GM21526 (cell line): ENCODE results near the gene VWC2.
A peak's percentile ranks its signal among the peaks of the same experiment; 100 is the strongest.

Experiments used
- ATAC-seq: cut with Tn5 transposase; IDR thresholded peaks from one replicate; pipeline ENCODE4 v1.9.1; 2021; ENCODE audit warnings: moderate library complexity; ENCODE audit not compliant: unreplicated experiment, low FRiP score

VWC2 gene

DNA sequence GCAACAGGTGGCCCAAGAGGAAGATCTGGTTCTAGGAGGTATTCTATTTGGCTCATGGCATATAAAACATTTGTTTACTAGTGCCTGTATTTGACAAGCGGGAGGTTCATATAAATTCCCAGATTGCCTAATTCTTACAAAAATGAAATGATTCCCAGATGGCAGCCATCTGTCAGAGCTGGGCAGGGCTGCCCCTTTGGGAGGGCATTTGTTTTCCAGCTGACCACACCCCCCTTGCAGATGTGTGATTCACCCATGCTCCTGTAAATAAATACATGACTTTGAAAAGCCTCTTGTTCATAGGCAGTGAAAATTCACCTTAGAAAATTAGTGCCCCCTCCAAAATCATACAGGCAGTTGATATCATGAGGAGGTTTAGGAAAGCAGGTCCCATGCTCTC, 8.6 kb downstream of the VWC2 start:
- ATAC-seq, result no peak

DNA sequence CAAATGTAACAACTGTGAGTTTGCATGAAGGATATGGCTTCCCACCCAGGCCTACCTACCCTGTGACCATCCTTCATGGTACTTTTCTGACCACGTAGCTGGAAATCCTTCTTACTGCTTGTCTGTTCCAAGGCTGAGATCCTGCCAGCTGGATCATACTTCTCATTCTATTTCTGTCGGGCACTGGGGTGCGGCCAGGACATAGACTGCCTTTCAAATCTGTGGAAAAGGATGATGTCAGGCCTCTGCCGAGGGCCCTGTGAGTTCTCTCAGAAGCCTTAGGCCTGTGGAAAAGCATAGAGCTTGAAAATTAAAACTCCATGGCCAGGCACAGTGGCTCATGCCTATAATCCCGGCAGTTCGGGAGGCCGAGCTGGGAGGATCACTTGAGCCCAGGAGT, 10.0 kb downstream of the VWC2 start:
- no peak for ATAC-seq

DNA sequence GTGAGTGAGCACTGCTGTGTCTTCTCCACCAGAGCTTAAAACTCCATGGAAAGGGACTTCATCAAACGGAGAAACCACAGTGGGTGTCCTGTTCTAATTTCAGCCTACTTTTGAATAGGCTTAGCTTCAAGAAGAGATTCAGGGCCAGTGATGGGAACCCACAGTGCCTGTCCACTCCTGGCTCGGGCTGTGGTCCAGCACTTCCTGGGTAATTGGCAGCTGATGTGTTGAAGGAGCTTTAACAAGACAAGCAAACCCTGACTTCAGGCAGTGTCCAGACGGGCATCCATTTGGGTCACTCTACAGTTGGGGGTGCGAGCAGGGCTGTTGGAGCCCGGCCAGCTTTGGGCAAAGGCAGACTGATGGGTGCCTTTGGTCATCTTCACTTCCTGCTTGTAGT, 14.5 kb downstream of the VWC2 start:
- no peak for ATAC-seq

DNA sequence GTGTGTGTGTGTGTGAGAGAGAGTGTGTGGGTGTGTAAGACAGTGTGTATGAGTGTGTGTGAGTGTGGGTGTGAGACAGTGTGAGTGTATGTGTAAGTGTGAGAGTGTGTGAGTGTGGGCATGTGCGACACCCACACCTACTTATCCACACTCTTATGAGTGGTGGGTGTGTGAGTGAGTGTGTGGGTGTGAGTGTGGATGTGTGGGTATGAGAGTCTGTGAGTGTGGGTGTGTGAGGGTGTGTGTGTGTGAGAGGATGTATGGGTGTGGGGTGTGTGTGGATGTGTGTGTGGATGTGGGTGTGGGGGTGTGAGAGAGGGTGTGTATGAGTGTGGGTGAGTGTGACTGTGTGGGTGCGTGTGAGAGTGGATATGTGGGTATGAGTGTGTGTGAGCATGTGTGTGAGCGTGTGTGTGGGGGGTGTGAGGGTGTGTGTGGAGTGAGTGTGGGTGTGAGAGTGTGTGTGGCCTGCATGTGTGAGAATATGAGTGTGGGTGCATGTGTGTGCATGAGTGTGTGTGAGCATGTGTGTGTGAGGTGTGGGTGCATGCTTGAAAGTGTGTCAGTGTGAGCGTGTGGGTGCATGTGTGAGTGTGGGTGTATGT, 15.1 kb downstream of the VWC2 start:
- no peak for ATAC-seq

DNA sequence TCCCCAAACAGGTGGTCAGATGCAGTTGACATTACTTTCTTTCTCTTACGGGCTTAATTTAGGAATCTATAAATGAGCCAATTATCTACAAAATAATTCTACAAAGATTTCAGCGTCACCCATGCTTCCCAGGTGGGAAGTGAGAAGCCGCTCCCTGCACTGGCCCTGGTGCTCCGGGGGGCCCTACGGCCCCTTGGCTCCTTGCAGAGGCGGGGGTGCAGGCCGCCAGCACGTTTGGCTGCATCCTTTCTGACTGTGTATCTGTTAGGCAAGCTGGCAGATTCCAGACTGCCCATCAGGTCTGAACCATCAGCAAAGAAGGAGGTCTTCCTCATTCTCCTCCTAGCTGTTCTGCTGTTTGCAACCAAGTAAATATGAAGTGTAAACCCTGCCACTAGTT, 16.3 kb downstream of the VWC2 start:
- ATAC-seq, result no peak

DNA sequence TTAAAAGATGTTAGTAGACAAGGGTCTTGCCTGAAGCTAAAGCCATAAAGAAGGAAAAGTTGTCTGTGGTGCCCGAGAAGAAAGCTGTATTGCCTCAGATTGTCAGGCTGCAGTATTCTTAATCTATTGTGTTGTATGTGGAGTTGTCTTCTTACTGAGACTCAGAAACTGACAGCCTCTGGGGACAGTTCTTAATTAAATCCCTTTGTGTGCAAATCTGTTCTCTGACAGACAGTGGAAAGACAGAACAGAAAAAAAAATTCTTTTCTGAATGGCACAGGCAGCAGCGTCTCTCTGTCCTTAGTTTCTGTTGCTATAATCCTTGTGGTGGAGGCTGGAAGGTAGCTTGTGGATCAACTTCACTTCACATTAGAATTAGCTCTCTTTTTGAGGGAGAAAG, 16.8 kb downstream of the VWC2 start:
- ATAC-seq, result no peak

DNA sequence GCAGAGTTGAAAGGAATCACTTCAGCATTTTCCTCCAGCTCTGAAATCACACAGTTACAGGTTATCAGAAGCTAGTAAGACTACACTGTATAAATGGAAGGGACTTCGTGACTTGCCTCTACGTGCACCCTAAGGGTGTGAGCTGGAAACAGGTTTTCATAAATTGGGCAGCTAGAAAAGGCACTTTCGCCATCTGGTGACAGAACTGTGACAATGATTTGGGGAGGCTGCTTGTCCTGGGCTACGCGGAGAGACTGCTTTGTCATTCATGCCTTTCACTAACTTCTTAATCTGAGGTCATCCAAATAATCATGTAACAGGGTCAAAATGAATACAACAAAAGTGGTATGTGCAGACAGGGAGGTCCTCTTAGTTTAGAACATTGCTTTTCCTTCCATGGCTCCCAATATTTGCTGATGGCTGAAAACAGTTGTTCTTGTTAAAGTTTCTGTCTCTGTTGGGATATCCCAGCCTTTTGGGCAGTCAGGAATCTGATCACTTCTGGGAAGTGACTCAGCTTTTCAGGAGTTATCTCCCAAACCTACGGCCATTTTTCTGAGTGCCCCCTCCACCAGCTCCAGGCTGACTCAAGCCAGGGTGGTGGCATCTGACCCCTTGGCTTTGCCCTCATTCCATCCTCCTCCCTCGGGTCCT, 17.8 kb downstream of the VWC2 start:
- peak; percentile 84 for ATAC-seq

DNA sequence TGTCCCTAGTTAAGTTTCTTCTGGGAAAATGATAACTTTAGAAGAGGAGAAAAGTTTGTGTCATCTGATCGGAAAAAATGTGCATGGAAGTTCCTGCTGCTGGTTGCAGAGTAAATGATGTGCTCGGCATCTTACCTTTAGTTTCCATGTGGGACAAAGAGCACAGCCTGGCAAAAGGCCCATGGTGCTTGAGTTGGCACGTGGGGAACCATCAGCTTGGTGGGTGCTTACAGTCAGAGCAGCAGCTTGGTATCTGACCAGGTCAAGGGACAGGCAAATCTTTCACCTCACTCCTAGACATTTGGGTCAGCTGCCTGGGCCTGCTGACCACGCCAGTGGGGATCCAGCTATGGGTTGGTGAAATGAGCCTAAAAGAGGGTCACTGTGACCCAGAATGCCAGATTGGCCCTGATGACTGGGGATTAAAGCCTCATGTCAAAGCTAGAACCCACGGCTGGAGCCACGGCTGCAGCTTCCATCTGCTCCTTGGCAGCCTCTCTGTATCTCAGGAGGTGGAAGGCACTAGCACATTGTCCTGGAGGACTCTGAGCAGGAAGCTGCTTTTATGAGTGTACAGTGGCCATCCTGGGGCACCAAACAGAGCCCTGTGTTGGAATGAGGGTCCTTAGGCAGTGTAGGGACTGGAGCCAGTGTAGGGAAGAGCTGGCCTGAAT, 24.7 kb downstream of the VWC2 start:
- no peak for ATAC-seq

DNA sequence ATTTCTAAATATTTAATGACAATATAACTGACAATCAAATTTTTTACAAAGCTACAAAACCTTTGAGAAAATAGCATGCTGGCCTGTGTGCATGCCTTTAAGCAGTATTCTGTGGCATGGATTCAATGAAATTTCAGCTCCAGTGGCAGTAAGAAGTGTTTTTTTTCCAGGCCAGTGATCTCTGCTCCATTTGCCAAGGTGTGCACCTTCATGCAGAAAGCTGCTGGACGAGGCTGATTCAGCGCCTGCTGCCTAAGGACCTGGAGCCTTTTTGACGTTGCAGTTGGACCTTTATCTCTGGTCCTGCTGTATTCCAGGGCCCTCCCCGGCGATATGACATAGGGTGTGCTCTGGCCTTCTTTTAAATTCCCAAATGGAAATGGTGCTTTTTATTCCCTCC, 26.6 kb downstream of the VWC2 start:
- ATAC-seq, result no peak

DNA sequence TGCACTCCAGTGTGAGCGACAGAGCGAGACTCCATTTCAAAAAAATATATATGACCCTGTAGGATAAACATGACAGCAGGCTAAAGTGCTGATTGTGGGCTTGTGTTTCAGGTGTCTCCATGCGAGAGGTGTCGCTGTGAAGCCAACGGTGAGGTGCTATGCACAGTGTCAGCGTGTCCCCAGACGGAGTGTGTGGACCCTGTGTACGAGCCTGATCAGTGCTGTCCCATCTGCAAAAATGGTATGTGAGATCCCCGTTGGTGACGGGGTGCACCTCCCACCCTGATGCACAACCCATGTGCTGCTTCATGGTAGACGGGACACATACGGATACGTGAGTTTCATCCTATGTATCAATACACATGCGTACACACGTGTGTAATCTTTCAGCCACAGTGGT, 29.2 kb downstream of the VWC2 start:
- no peak for ATAC-seq

DNA sequence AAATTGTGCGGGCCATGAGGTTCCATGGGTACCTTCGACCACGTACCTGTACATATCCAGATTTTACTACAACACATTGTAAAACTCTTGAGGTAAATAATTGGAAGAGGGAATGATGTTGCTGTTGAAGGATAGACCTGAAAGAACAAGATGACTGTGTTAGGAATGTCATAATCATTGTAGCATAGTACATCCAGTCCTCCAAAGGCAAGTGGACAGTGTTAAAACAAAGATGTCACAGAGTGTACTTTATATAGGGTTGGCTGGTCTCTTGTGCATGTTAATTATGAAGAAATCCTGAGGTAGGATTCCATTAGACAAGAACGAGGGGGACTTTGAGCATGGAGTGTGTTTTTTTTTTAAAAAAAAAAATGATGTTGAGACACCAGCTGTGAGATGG, 30.4 kb downstream of the VWC2 start:
- no peak for ATAC-seq

DNA sequence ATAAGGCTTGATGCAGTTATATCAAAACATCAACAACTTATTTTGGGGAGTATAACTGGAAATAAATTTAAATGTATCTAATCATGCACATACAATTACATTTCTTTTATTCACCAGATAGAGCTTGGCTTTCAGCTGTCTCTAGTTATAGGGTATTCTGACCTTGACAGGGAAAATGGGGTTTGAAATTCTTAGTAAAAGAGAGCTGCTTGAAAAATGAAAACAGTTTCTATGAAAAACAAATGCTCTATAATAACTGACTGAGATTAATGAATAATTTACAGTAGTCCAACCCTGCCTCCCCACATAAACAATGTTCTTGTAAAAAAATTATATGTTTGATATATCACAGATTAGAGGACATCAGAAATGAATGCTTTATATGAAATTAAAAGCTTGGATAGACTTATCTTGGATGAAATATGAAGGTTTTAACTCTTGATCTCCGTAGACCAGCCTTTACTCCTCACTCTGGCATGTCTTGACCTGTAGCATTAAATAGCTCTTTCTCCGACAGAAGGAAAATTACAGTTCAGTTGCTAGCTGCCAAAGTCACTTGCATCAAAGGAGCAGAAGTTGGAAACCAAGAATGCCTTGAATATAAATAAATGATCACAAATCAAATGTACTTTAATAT, 32.1 kb downstream of the VWC2 start:
- no peak for ATAC-seq

DNA sequence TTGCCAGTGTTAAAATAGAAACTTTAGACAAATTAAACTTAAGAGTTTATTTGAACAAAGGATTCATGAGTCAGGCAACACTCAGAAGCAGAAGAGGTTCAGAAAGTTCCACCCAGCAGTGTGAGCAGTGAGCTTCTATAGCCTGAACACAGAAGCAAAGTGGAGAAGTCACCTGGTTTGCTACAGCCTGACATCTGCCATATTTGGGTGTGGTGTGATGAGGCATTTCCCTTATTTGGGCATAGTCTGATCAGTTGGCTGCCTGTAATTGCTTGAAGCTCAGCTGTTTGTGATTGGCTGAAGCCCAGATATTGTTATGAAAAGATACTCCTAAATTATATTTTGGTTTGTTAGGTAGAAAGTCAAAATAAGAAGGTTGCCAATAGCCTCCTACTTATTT, 39.1 kb downstream of the VWC2 start:
- no peak for ATAC-seq

DNA sequence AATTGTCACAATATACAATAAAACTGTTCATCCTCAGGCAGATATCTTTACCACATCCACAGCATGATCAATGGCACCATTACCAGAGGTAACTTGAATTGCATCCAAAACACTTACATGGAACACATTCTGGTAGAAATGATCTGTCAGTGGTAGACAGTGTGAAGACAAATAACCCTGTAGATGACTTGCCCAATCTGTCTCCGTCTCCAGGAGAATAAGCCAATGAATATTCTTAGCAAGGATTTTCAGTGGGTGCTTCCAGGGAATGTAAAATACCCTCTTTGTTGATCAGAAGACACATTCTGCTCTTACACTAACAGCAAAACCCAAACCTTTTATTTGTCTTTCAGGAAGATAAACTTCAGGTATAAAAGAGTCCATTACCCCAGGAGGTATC, 43.8 kb downstream of the VWC2 start:
- no peak for ATAC-seq

DNA sequence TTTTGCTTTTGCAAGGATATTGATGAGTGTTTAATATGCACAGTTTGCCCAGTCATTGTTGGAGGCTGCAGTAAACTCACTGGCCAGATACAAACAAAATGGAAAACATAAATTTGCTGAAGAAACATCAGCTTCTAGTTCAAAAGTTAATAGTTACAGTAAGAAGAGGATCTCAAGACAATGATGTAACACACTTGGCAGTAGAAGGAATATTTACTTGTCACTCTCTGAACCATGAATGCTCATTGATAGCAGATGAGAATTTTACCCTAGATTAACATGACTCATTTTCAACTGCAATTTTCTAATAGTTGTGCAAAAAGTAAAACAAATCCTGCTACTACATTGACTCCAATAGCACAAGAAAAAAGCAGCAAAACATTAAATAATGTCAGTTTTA, 47.7 kb downstream of the VWC2 start:
- ATAC-seq, result no peak

DNA sequence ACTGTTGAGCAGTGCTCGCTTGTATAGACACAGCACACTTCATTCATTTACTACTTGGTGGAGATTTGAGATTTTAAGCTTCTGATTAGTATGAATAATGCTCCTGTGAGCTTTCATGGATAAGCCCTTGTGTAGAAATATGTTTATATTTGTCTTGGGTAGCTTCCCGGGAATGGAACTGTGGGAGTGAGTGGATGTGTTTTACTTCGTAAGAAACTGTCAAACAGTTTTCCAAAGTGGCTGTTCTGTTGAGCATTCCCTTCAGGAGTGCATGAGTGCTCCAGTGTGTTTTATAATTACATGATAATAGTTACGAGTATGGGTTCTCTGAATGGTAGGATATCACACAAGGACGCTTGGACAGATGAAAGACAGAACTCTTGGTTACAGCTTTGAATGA, 49.4 kb downstream of the VWC2 start:
- no peak for ATAC-seq

DNA sequence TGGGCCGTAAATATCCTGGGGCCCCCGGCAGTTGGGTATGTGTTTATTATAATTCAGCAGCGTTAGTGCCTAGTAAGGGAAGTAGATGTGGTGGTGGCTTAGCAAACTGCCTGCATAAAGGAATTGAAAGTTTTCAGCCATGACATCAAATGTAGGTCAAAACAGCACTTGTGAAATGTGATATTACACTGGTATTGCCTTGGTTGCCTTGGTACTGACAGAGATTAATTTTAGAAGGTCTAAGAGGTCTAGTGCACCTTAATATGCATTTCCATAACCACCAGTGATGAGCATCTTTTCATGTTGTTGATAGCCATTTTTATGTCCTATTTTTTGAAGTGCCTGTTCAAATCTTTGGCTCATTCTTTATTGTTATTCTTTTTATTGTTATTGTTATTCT, 50.1 kb downstream of the VWC2 start:
- ATAC-seq, result no peak

DNA sequence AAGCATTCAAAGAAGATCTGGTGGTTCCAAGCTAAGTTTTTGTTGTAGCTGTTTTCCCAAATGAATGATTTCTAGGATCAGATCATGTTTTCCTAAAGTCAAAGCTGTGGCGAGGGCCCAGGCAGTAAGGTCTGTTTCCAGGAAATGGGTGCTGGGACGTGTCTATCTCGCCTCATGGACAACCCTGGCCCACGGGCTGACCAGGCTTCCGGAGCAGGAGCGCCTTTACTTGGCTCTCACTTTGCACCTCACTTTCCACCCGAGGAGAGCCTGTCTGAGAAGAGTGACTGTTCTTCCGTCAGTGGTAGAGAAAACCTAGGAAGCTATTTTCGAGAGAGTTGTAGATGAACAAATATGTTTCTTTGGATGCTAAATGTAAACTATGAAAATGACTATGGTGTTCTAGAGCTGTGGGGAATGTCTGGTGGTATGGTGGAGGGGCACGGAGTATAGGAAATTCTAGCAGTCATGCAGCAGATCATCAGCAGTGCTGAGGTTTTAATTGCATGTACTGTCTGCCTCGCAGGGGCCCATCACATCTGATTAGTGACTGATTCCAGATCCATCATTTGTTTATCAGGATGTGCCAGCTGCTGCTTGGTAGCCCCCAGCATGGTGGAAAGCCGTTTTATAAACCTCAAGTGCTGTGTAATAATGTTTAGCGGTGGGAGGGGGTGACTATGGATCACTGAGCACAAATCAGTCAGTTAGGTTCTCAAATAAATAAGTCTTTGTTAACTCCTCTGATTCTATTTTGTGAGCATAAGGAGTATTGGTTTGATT, 66.6 kb downstream of the VWC2 start:
- ATAC-seq, result no peak

DNA sequence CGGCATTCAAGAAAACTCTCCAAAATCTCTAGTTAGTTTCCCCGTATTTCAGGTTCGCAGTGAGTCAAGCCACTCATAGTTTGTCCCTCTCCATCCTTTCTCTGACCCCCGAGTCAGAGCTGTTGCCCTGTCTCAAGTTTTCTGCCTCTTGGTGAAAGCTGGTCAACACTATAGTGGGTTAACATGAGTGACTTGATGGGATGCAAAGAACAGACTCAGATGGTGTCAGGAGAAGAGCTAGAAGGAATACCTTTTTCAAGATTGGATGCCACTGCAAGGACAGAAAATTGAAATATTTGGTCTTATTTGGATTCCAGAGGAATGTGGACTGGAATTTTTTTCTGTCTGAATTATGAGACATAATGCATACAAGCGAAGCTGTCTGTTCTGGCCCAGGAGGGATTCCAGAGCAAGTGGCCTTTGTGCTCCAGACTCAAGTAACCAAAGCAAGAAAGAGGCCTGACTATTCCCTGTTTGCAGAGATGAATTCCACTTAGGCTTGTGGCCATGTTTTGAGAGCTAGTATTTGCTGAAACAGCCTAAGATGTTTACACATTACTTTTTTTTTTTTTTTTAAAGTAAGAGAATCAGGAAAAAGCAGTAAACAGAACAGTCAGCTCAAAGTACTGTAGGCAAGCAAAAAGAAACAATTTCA, 67.4 kb downstream of the VWC2 start:
- ATAC-seq, result no peak

DNA sequence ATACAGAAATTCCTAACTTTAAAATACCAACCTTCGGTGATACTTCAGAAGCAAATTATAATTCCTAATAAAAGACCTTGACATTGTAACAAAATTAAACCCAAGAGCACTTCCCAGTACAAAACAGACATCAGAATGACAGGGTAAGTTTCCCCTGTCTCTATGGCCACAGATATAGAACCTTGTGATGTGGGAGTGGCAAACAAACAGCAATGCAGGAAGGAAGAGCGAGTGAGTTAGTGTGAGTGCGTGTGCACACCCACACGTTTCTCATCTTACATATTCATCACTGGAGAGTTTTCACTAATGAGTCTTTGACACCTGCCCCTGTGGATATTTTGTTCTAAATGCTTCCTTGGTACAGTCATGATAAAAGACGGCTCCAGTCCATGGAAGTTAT, 72.2 kb downstream of the VWC2 start:
- no peak for ATAC-seq
